Natural killer cell (primary cell): ENCODE results near the gene CHKB. TPM values are rescaled to one million over a fixed set of nuclear protein-coding genes. Genes with fewer than 3 reads are reported as not detected.

Experiments used
- ATAC-seq, 3 donors: fragments of 150-1000 bp in 2 of 3; fragments of 200-7000 bp in 1 of 3; cut with Tn5 transposase; 1 replicate in 1 of 3; 2 replicates in 2 of 3; pipeline ENCODE4 v1.10.0; 2021; ENCODE audit warnings: mild to moderate bottlenecking in 2 of 3, moderate library complexity in 2 of 3
- DNase-seq, 2 donors: peaks; one replicate each; pipeline versions ENCODE4 v3.0.0 to v3.0.0-alpha.2; 2013 to 2021; ENCODE audit warnings: mixed read lengths in 1 of 2
- H3K27ac ChIP-seq: one replicate; pipeline ENCODE4 v1.5.1; 2013; ENCODE audit warnings: mild to moderate bottlenecking, low read length
- H3K27me3 ChIP-seq: one replicate; pipeline ENCODE4 v1.6.1; 2013; ENCODE audit warnings: low read length; ENCODE audit not compliant: control insufficient read depth, insufficient read depth
- H3K36me3 ChIP-seq: one replicate; pipeline ENCODE4 v1.6.1; 2013; ENCODE audit warnings: low read length; ENCODE audit not compliant: control insufficient read depth, insufficient read depth
- H3K4me1 ChIP-seq: one replicate; pipeline ENCODE4 v1.6.1; 2013; ENCODE audit warnings: low read length; ENCODE audit not compliant: control insufficient read depth, insufficient read depth
- H3K4me3 ChIP-seq: one replicate; pipeline ENCODE4 v1.5.1; 2013; ENCODE audit warnings: low read length
- H3K9me3 ChIP-seq: one replicate; pipeline ENCODE4 v1.6.1; 2013; ENCODE audit warnings: low read length; ENCODE audit not compliant: control insufficient read depth, insufficient read depth
- H3K27ac Mint-ChIP-seq, 2 donors: one replicate each; pipeline ENCODE4 v1.8.0; 2022; ENCODE audit warnings: mild to moderate bottlenecking in 2 of 2, mixed read lengths in 2 of 2, moderate library complexity in 1 of 2
- H3K27me3 Mint-ChIP-seq, 2 donors: one replicate each; pipeline ENCODE4 v1.8.0; 2022; ENCODE audit warnings: low read depth in 2 of 2, mixed read lengths in 2 of 2
- H3K36me3 Mint-ChIP-seq: one replicate; pipeline ENCODE4 v1.8.0; 2022; ENCODE audit warnings: mixed read lengths
- H3K4me1 Mint-ChIP-seq, 2 donors: one replicate each; pipeline ENCODE4 v1.8.0; 2022; ENCODE audit warnings: mixed read lengths in 2 of 2
- H3K4me3 Mint-ChIP-seq: one replicate; pipeline ENCODE4 v1.8.0; 2022; ENCODE audit warnings: mild to moderate bottlenecking, moderate library complexity, mixed read lengths
- H3K9me3 Mint-ChIP-seq, 2 donors: one replicate each; pipeline ENCODE4 v1.8.0; 2022; ENCODE audit warnings: mixed read lengths in 2 of 2
- WGBS: methylation state at CpG from one replicate; pipeline ENCODE4 v1.1.7; 2013; ENCODE audit warnings: missing lambda C conversion rate; ENCODE audit not compliant: insufficient coverage; 5-methylcytosine and 5-hydroxymethylcytosine counted together
- intact Hi-C: fragments of 100-400 bp; cut with micrococcal nuclease; formaldehyde crosslinking; loops from one replicate; pipeline ENCODE4 v1.14.2; 2022
- total RNA-seq, 4 donors: library from RNA; stranded (reverse); fragments of 120-200 nt in 1 of 4; gene quantifications; one replicate each; pipeline versions ENCODE4 v1.2.3 to v1.2.4, GENCODE V29; 2013 to 2022
- TF ChIP-seq, protein P1 (sequence below): fragments of 200-600 bp; IDR thresholded peaks from one replicate; pipeline ENCODE4 v1.8.0; 2022; ENCODE audit warnings: antibody characterized with exemption

The CHKB gene
- total RNA-seq, 3 donors from 2014 or later (not counting 1 experiment from before 2014, with no cell fraction given) = 166 to 204 (median 180) TPM

- Mint-ChIP-seq H3K36me3 (no peaks in the 10 kb centered on the region), H3K27me3 (no peaks in the 10 kb centered on the region), H3K27ac (peak overlapping the region; percentile 88 to 94), H3K9me3 (no peaks in the 10 kb centered on the region), H3K4me3 (peak overlapping the region; percentile 91), H3K4me1 (peaks cover 0 to 30% of the 10 kb centered on the region in 2 donors)
- H3K27me3 ChIP-seq = no peaks in the 10 kb centered on the region
- peaks cover 40% of the 10 kb centered on the region for H3K4me1 ChIP-seq
- peak in 1 of 2 donors; percentile 63 for DNase-seq
- TF ChIP-seq, protein P1, sequence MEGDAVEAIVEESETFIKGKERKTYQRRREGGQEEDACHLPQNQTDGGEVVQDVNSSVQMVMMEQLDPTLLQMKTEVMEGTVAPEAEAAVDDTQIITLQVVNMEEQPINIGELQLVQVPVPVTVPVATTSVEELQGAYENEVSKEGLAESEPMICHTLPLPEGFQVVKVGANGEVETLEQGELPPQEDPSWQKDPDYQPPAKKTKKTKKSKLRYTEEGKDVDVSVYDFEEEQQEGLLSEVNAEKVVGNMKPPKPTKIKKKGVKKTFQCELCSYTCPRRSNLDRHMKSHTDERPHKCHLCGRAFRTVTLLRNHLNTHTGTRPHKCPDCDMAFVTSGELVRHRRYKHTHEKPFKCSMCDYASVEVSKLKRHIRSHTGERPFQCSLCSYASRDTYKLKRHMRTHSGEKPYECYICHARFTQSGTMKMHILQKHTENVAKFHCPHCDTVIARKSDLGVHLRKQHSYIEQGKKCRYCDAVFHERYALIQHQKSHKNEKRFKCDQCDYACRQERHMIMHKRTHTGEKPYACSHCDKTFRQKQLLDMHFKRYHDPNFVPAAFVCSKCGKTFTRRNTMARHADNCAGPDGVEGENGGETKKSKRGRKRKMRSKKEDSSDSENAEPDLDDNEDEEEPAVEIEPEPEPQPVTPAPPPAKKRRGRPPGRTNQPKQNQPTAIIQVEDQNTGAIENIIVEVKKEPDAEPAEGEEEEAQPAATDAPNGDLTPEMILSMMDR = no peak
- H3K27ac ChIP-seq = peak overlapping the region; percentile 92
- H3K36me3 ChIP-seq = peaks cover 2% of the 10 kb centered on the region
- H3K9me3 ChIP-seq = no peaks in the 10 kb centered on the region
- WGBS = 7% methylated on average over 39 of the region's 39 CpGs
- peak overlapping the region; percentile 82 for H3K4me3 ChIP-seq
- ATAC-seq = no peak
- intact Hi-C loops = loop anchor here (5.0 kb wide), 3 partner anchors 40 to 75 kb away; partner anchors contain the start of genes LMF2 and NCAPH2
Observed at GRCh38 chr22:50581950-50582492, 628 bp downstream of the CHKB start.

DNA sequence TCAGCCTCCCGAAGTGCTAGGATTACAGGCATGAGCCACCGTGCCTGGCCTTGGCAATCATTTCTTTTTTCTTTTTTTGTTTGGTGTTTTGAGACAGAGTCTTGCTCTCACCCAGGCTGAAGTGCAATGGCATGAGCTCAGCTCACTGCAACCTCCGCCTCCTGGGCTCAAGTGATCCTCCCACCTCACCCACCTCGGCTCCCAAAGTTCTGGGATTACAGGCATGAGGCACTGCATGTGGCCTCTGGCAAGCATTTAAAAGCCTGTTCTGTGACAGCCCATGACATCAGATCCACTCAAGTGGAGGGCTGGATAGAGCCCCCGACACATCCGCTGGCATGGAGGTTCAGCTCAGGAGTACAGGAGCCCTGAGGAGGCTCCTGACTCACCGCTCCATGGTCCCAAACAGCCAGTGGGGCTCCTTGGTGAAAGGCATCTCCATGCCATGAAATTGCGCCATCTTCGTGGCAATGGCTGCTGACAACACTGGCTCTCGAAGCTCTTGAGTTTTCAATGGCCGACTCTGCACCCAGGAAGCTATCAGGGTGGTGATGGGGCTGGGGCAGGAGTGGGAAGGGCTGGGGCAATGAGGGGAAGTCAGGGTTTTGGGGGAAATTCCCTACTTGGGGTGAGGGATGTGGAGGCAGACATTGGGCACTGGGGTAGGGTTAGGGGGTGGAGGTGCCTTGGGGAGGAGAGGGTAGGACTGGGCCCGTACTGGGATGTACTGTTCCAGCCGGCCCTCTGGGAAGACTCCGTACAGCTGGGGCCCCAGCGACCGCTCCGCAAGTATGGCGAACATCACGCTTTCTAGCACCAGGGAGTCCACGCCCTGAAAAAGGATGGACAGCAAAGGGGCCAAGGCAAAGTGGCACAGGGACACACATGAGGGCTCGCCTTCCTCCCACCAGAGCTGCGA, 1.4 kb downstream of the CHKB start:
- peaks cover 0 to 31% of the 10 kb centered on the region in 2 donors for H3K4me1 Mint-ChIP-seq
- H3K4me1 ChIP-seq = peaks cover 41% of the 10 kb centered on the region
- H3K27me3 ChIP-seq = no peaks in the 10 kb centered on the region
- H3K27ac Mint-ChIP-seq = peak overlapping the region; percentile 88 to 94
- no peaks in the 10 kb centered on the region for H3K27me3 Mint-ChIP-seq
- 95% methylated on average over 22 of the region's 22 CpGs for WGBS
- no peaks in the 10 kb centered on the region for H3K9me3 Mint-ChIP-seq
- H3K36me3 Mint-ChIP-seq = no peaks in the 10 kb centered on the region
- peak overlapping the region; percentile 74 for H3K4me3 Mint-ChIP-seq
- DNase-seq (peak in 1 of 2 donors; percentile 28), ATAC-seq (no peak)
- H3K27ac ChIP-seq = peak overlapping the region; percentile 92
- TF ChIP-seq, protein P1 = no peak
- no peaks in the 10 kb centered on the region for H3K9me3 ChIP-seq
- H3K4me3 ChIP-seq = peak overlapping the region; percentile 82
- intact Hi-C loops = loop anchor here (5.0 kb wide), 3 partner anchors 39 to 74 kb away; partner anchors contain the start of genes LMF2 and NCAPH2
- H3K36me3 ChIP-seq = peaks cover 2% of the 10 kb centered on the region

DNA sequence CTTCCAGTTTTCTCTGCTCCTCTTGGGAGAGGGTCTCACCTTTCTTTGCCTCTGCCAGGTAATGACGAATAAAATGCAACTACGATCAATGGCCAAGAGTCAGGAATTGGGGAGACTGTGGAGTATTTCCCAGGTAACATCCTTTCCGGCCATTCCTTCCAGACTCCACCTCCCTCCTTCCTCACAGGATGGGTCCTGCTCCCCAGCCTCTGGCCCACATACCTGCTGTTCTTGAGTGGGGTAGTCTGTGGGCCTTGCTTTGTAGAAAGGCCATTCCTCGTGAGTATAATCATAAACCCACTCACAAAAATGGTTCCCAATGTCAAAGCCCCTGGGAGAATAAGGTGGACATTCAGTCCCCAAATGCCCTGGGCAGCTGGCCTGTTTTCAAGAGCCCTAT, 2.9 kb downstream of the CHKB start:
- Mint-ChIP-seq H3K27me3 (no peaks in the 10 kb centered on the region), H3K4me3 (no peak overlapping the region), H3K9me3 (no peaks in the 10 kb centered on the region), H3K4me1 (peaks cover 0 to 31% of the 10 kb centered on the region in 2 donors), H3K27ac (no peak overlapping the region), H3K36me3 (no peaks in the 10 kb centered on the region)
- TF ChIP-seq, protein P1 = no peak
- Histone ChIP-seq H3K4me1 (peaks cover 41% of the 10 kb centered on the region), H3K9me3 (no peaks in the 10 kb centered on the region), H3K36me3 (peaks cover 2% of the 10 kb centered on the region), H3K4me3 (no peak overlapping the region), H3K27ac (no peak overlapping the region), H3K27me3 (no peaks in the 10 kb centered on the region)
- 100% methylated on average over 3 of the region's 4 CpGs for WGBS
- intact Hi-C loops = loop anchor here (5.0 kb wide), 3 partner anchors 37 to 72 kb away; partner anchors contain the start of genes LMF2 and NCAPH2
- no peak for DNase-seq
- ATAC-seq = no peak
